Stimulated activated CD4-positive, alpha-beta T cell treated with anti-CD3 and anti-CD28 coated beads, Interleukin-1b, Interleukin-23, amount 100 ng/mL, for 4 hours (primary cell): Measurements from ENCODE around the gene KCNK16.

ENCODE experiments used
- DNase-seq, 2 donors: peaks; one replicate each; pipeline ENCODE4 v3.0.0-alpha.2; 2020; ENCODE audit warnings: low read depth in 2 of 2

KCNK16 gene

DNA sequence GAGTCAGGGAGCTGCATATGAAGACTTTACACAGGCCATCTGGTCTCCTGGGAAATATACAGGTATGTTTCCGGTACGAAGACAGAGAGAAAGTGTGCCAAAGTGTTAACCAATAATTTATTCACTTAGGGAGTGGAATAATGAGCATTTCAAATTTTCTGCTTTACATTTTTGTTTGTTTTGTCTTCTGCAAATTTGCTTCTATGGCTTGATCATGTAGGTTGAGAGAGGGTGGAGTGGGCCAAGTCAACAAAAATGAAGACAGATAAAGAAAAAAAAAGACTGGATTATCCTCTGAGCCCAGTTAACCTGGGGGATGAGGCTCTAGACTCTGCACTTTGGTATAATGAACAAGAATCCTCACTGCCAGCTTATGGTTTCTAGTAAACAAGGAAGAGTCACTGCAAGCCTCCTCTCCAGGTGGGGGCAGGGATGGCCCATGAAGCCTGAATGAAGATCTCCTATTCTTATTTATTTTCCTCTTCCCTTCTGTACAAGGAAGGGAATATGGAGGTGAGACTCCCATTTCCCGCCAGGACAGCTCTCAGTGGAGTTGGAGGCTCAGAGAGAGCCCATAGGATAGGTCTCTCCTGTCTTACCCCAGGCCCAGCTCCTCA lies 46.0 kb downstream of the KCNK16 start:
- no peak for DNase-seq

DNA sequence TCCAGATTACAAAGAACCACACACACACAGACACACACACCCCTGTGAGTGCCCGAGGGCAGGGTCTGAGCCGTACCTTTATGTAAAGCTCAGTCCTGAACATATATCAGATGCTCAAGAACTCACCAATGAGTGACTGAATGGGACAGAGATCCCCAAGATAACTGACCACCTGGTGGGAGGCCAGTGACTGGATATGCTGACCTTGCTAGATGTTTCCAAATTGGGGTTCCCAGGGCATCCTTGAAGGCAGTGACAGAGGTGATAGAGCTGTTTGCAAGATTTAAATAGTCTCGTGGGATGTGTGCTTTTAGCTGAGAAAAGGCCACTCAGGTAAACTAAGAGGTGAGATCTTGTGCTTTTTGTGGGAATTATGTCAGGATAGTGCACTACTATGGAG lies 47.6 kb downstream of the KCNK16 start:
- DNase-seq, result no peak

- DNase-seq, result no peak
Measured at GRCh38 chr6:39274471-39274870, 48.0 kb downstream of the KCNK16 start.

- no peak for DNase-seq
Measured at GRCh38 chr6:39273406-39273821, 49.1 kb downstream of the KCNK16 start.

- DNase-seq, result no peak
Measured at GRCh38 chr6:39269961-39270360, 52.5 kb downstream of the KCNK16 start.

DNA sequence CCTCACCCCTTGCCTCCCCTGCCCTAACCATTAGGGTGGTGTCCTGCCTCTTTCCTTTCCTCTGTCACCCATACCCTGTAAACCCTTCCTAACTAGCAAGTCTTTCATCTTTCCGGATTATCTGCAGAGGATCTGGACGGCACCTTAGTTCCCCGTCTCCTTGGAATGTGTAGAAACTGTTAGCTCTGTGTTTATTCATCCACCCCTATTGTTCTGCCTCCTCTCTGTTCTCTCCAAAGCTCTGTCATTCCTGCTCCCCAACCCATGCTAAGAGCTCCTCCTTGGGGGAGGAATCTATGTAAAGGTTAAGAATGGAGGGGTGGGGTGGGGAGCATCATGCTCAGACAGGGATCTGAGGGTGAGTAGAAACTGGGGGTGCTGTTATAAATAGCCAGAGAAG lies 53.8 kb downstream of the KCNK16 start:
- no peak for DNase-seq

DNA sequence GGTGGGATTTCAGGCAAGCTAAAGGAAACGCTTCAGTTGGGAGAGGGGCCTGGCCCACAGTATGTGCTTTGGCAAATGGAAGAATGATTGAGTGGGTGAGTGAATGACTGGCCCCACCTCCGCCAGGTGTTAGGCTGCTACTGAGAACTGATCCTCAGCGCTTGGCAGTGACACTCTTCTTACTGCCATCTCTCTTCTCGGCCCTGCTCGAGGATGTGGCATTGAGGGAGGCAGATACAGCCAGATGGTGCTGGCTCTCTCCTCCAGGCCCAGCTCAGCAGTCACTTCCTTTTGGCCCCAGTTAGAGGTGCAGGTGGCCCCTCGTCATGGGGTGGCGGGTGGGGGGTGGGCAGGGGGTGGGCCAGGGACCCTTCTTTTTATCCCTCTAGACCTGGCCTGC lies 54.3 kb downstream of the KCNK16 start:
- no peak for DNase-seq

DNA sequence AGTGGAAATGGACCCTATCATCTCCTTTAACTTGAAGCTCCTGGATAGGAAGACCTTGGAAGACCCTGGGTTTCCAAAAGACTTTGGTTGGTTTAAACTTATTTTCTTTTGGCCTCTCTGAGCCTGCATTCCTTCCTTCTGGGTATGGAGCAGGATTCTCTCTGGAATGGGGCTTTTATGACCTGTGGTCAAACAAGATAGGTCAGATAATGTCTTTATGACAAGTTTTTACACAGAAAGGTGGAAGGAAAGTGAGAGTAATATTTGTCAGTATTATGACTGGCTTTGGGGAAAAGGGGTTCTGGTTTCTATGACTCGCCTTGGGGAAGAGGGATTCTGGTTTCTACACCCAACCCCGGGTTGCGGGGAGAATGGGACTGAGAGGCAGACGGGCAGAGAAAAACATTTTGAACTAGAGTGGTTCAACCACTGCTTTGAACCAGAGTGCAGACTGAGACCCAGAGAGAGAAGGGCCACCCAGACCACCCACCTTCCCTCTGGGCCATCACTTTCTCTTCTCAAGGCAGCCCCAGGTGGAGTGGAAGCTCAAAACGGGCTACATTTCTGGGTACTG lies 55.6 kb downstream of the KCNK16 start:
- DNase-seq, result no peak

DNA sequence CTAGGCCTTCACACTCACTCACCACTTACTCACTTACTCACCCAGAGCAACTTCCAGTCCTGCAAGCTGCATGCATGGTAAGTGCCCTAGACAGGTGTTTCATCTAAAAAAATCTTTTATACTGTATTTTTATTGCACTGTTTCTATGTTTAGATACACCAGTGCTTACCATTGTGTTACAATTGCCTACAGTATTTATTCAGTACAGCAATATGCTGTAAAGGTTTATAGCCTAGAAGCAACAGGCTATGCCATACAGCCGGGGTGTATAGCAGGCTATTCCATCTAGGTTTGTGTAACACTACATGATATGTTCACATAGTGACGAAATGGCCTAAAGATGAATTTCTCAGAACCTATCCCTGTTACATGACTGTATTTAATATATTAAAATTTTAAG lies 56.1 kb downstream of the KCNK16 start:
- no peak for DNase-seq
